ENCODE data around the gene BAZ1B. TPM values are rescaled to one million over a fixed set of nuclear protein-coding genes. Genes with fewer than 3 reads are reported as not detected.

The BAZ1B gene
- total RNA-seq, 1 experiment from 2014 or later = 44.6 TPM

GRCh38 chr7:73452999-73453635 lies 69.0 kb downstream of the BAZ1B start:
- Mint-ChIP-seq H3K4me3 (ENCODE audit: low read depth, unreplicated experiment) (no peak overlapping the region), H3K27ac (ENCODE audit: unreplicated experiment) (no peak overlapping the region), H3K9me3 (ENCODE audit: low read depth, unreplicated experiment) (no peaks in the 10 kb centered on the region), H3K27me3 (ENCODE audit: unreplicated experiment) (no peaks in the 10 kb centered on the region), H3K4me1 (ENCODE audit: low read depth, unreplicated experiment) (no peaks in the 10 kb centered on the region), H3K36me3 (ENCODE audit: insufficient read depth, unreplicated experiment) (peaks cover 23% of the 10 kb centered on the region)
- intact Hi-C loops (cut with micrococcal nuclease; ENCODE audit: unreplicated experiment) = loop anchor here (5.0 kb wide), 1 partner anchor 131 kb away; no protein-coding TSS in a partner anchor
- no peak for DNase-seq
- TF ChIP-seq, protein P1, sequence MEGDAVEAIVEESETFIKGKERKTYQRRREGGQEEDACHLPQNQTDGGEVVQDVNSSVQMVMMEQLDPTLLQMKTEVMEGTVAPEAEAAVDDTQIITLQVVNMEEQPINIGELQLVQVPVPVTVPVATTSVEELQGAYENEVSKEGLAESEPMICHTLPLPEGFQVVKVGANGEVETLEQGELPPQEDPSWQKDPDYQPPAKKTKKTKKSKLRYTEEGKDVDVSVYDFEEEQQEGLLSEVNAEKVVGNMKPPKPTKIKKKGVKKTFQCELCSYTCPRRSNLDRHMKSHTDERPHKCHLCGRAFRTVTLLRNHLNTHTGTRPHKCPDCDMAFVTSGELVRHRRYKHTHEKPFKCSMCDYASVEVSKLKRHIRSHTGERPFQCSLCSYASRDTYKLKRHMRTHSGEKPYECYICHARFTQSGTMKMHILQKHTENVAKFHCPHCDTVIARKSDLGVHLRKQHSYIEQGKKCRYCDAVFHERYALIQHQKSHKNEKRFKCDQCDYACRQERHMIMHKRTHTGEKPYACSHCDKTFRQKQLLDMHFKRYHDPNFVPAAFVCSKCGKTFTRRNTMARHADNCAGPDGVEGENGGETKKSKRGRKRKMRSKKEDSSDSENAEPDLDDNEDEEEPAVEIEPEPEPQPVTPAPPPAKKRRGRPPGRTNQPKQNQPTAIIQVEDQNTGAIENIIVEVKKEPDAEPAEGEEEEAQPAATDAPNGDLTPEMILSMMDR (IDR thresholded peaks at IDR 0.05; ENCODE audit: unreplicated experiment) = no peak
- CTCF ChIA-PET = no interaction called here
- no TSS peak for BruUV-seq (replicated peaks)

DNA sequence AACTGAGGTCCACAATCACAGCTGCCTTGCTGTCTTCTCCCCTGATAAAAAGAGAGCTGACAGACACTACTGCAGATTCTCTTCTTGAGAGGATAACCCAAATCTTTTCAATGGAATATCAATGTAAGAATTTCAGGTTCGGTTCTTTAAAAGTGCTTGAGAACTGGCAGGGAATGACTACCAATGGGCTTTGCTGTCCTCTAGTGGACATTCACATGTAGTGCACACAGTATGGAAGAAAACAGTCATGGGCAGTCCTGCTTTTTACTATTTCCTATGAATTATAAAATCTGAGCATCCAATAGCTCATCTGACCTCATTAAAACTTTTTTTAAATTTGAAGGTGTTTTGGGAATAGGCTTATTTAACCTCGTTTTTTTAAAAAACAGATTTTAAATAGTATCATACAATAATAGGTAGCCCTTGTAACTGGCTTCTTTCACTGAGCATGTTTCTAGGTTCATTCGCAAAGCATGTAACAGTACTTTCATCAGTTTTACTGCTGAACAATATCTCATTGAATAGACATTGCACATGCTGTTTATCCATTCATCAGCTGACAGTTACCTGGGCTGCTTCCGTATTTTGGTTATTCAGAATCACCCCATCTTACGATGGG lies 70.2 kb downstream of the BAZ1B start:
- CTCF ChIA-PET = interaction anchor here (0.6 to 1.6 kb wide), 2 partner anchors 29 to 109 kb away, joined by 3 to 4 read pairs; no protein-coding TSS in a partner anchor
- peak; percentile 24 for DNase-seq
- TF ChIP-seq, protein P1 (IDR thresholded peaks at IDR 0.05; ENCODE audit: unreplicated experiment) = peak; percentile 70
- Mint-ChIP-seq H3K27ac (ENCODE audit: unreplicated experiment) (no peak overlapping the region), H3K27me3 (ENCODE audit: unreplicated experiment) (no peaks in the 10 kb centered on the region), H3K36me3 (ENCODE audit: insufficient read depth, unreplicated experiment) (peaks cover 20% of the 10 kb centered on the region), H3K4me1 (ENCODE audit: low read depth, unreplicated experiment) (no peaks in the 10 kb centered on the region), H3K4me3 (ENCODE audit: low read depth, unreplicated experiment) (no peak overlapping the region), H3K9me3 (ENCODE audit: low read depth, unreplicated experiment) (no peaks in the 10 kb centered on the region)
- intact Hi-C loops (cut with micrococcal nuclease; ENCODE audit: unreplicated experiment) = loop anchor here (5.0 kb wide), 1 partner anchor 130 kb away; no protein-coding TSS in a partner anchor
- no TSS peak for BruUV-seq (replicated peaks)

GRCh38 chr7:73449422-73449821 lies 72.7 kb downstream of the BAZ1B start:
- Mint-ChIP-seq H3K4me3 (ENCODE audit: low read depth, unreplicated experiment) (no peak overlapping the region), H3K9me3 (ENCODE audit: low read depth, unreplicated experiment) (no peaks in the 10 kb centered on the region), H3K27ac (ENCODE audit: unreplicated experiment) (no peak overlapping the region), H3K27me3 (ENCODE audit: unreplicated experiment) (no peaks in the 10 kb centered on the region), H3K4me1 (ENCODE audit: low read depth, unreplicated experiment) (no peaks in the 10 kb centered on the region), H3K36me3 (ENCODE audit: insufficient read depth, unreplicated experiment) (peaks cover 31% of the 10 kb centered on the region)
- CTCF ChIA-PET = interaction anchor here (1.2 kb wide), 1 partner anchor 9 kb away, joined by 4 read pairs; no protein-coding TSS in a partner anchor
- BruUV-seq (replicated peaks) = no TSS peak
- no peak for DNase-seq
- intact Hi-C loops (cut with micrococcal nuclease; ENCODE audit: unreplicated experiment) = no loop called here
- TF ChIP-seq, protein P1 (IDR thresholded peaks at IDR 0.05; ENCODE audit: unreplicated experiment) = no peak

GRCh38 chr7:73448609-73449008 lies 73.5 kb downstream of the BAZ1B start:
- Mint-ChIP-seq H3K27ac (ENCODE audit: unreplicated experiment) (no peak overlapping the region), H3K4me1 (ENCODE audit: low read depth, unreplicated experiment) (no peaks in the 10 kb centered on the region), H3K9me3 (ENCODE audit: low read depth, unreplicated experiment) (no peaks in the 10 kb centered on the region), H3K4me3 (ENCODE audit: low read depth, unreplicated experiment) (no peak overlapping the region), H3K36me3 (ENCODE audit: insufficient read depth, unreplicated experiment) (peaks cover 31% of the 10 kb centered on the region), H3K27me3 (ENCODE audit: unreplicated experiment) (no peaks in the 10 kb centered on the region)
- no peak for DNase-seq
- BruUV-seq (replicated peaks) = no TSS peak
- intact Hi-C loops (cut with micrococcal nuclease; ENCODE audit: unreplicated experiment) = no loop called here
- CTCF ChIA-PET = interaction anchor here (1.2 kb wide), 1 partner anchor 8 kb away, joined by 4 read pairs; no protein-coding TSS in a partner anchor
- TF ChIP-seq, protein P1 (IDR thresholded peaks at IDR 0.05; ENCODE audit: unreplicated experiment) = no peak

Measured in Calu3 (cell line).